NCI-H128 (cell line): ENCODE data around the gene KREMEN2.
"Not testable (repeated sequence)": the region's sequence is repeated elsewhere in the genome, so short reads cannot be mapped to it uniquely, and the experiment has no call there.

ENCODE experiments used
- DNase-seq: peaks from one replicate; lab custom pipeline; 2025; ENCODE audit not compliant: unreplicated experiment; lab: John Stamatoyannopoulos, UW

Gene KREMEN2, protein sequence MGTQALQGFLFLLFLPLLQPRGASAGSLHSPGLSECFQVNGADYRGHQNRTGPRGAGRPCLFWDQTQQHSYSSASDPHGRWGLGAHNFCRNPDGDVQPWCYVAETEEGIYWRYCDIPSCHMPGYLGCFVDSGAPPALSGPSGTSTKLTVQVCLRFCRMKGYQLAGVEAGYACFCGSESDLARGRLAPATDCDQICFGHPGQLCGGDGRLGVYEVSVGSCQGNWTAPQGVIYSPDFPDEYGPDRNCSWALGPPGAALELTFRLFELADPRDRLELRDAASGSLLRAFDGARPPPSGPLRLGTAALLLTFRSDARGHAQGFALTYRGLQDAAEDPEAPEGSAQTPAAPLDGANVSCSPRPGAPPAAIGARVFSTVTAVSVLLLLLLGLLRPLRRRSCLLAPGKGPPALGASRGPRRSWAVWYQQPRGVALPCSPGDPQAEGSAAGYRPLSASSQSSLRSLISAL

DNA sequence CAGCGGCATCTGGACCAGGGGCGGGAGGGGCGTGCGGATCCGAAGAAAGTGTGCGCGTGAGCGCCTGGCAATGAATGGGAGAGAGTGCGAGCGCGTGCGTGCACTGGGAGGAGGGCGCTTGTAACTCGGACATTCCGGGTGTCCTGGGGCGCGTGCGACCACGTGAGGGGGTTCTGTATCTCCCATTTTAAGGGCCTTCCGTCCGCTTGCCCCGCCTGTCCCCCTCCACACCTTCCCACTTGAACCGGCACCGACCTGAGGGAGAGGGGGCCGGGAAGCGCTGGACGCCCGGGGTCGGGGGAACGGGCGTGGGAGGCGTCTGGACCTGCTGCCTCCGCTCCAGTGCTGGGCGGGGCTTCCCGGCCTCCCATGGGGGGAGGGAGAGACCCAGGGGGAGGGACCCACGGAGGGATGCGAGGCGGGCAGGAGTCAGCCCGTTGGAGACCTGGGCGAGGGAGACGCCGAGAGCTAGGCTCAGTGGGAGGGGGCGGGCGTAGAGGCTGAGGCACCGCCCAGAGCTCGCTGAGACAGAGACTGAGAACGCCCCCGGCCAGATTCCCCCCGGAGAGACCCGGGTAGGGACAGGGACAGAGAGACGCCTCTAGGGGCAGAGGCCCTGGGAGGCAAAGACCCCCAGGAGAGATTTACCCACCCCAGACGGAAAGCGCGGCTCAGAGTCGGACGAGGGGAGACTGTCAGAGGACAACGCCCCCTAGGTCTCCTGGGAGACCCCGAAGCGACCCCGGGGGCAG, at the start of gene KREMEN2:
Gene KREMEN2, plus strand, starts transcription at position 553 of the 752 bp plus-strand sequence. CDS start 246 bp downstream, outside the sequence.
- no peak for DNase-seq

DNA sequence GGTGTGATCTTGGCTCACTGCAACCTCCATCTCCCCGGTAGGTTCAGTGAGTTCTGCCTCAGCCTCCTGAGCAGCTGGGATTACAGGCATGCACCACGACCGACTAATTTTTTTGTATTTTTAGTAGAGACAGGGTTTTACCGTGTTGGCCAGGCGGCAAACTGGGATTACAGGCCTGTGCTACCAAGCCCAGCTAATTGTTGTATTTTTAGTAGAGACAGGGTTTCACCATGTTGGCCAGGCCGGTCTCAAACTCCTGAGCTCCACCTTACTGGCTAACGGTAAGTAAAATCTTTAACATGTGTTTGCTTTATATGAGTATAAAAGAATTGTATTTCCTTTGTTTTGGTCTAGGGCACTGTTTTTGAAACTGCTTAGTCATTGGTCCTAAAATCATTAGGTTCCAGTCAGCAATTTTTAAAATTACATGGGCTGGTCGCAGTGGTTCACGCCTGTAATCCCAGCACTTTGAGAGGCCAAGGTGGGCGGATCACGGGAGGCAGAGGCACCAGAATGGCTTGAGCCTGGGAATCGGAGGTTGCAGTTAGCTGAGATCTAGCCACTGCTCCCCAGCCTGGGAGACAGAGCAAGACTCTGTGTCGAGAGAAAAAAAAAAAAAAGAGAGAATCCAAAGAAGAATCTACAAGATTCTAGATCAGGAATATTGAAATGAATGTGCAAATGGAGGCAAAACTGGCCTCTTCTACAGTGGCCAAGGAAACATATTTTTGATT, 48.7 kb upstream of the KREMEN2 start:
- DNase-seq = no peak

DNA sequence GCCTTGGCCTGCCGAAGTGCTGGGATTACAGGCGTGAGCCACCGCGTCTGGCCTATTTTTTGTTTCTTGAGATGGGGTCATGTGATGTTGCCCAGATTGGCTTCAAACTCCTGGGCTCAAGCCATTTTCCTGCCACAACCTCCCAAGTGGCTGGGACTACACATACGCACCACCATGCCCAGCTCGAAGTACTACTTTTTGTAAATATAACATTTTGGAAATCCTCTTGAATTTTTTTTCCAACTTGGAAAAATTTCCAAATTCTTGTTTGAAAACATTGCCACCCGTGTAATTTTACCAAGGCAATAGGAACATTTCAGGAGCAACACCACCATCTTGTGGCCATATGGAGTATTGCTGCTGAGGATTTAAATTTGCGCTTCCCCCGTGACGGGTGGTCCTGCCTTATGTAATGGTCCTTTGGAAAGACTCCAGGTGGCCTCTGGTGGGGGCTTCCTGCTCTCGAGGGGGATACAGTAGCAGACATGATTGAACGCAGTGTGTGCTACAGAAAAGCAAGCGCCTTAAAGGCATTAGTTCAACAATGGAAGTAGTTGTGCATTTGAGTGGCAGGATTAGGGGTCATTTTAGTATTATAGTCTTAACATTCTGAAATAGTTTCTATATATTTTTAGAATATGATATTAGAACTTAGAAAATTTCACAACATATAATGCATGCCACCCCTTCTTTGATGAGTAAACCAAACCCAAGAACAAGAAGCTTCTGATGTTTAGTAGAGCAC, 44.4 kb upstream of the KREMEN2 start:
- peak; percentile 6 for DNase-seq

DNA sequence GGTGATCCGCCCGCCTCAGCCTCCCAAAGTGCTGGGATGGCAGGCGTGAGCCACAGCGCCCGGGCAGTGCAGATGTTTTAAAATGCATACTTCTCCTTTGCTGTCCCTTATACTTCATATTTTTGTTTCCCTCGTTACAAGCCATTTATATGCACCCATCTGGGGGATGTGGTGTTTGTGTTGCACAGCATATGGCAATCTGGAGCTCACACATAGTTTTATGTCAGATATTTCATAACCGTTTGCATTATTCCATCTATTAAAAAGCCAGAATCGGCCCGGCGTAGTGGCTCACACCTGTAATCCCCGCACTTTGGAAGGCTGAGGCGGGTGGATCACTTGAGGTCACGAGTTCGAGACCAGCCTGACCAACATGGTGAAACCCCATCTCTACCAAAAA, 40.6 kb upstream of the KREMEN2 start:
- no peak for DNase-seq

DNA sequence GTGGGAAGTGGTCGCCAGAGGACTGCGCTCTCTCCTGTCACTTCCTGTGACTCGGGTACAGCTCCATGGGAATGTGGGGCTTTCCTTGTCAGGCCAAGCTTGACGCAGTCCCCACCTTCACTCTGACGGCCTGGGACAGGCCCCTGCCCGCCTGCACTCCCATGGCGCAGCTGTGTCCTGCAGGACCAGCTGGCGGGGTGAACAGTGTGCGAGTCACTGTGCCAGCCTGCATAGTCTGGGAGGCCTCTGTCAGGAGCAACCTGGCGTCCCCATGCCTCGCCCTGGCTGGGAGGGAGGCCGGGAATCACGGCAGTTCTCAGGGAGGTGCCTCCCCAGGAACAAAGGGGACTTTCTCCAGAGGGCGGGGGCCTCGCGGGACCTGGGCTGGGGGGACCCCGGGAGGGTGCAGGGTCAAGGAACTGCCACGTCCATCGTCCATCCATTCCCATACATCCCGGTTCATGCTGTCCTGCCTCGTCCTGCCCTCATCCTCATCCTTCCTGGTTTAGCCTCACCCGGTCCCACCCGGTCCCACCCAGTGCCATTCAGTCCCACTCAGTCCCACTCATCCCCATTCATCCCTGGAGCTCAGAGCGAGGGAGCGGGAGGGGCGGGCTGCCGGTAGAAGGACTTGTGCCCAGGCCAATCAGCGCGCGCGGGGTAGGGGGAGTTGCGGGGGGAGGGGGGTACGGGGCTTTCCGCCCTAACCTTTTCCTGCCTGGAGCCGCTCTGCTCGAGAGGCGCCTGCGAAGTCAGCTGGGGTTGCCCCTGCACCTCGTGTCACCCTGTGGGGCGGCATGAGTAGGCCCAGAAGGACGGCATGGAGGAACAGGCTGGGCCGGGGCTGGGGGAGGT, 38.9 kb upstream of the KREMEN2 start:
- DNase-seq = no peak

DNA sequence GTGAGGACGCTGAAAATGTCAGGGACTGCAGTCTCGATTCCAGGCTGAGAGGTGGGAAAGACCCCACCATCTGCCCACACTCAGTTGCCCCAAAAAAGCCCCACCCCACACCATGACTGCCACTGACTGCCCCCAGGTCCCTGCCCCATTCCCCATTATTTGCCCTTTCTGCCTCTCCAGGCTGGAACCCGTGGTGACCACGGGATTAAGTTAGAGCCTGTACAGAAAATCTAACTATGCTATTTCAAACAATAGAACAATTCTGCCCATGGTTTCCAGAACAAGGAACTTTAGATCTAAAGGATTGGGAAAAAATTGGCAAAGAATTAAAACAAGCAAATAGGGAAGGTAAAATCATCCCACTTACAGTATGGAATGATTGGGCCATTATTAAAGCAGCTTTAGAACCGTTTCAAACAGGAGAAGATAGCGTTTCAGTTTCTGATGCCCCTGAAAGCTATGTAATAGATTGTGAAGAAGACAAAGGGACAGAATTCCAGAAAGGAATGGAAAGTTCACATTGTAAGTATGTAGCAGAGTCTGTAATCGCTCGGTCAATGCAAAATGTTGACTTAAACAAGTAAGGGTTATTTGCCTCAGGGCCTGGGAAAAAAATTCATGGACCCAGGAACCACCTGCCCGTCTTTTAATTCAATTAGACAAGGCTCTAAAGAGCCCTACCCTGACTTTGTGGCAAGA, 38.0 kb upstream of the KREMEN2 start:
- DNase-seq = no peak

DNA sequence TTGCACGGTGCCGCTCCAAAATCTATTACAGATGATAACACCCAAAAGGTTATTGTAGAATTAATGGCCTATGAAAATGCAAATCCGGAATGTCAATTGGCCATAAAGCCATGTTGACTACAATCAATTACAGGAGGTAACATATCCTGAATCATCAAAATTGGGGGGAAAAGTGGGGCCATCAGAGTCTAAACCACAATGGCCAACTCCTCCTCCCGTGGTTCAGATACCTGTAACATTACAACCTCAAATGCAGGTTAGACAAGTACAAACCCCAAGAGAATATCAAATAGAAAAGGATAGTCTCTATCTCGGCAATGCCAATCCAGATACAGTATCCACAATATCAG, 37.5 kb upstream of the KREMEN2 start:
- no peak for DNase-seq

DNA sequence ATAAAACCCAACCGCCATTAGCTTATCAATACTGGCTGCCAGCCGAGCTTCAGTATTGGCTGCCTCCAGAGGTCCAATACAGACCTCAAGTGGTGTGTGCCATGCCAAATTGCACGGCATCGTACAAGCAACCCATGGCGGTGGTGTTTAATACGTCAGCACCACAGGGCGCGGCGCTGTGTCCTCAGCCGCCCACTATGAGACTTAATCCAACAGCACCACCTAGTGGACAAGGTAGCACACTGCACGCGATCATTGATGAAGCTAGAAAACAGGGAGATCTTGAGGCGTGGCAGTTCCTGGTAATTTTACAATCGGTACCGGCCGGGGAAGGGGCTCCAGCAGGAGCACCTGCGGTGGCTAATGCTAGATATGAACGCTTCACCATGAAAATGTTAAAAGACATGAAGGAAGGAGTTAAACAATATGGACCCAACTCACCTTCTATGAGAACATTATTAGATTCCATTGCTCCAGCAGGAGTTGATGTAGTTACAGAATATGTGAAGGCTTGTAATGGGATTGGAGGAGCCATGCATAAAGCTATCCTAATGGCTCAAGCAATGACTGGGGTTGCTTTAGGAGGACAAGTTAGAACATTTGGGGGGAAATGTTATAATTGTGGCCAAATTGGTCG, 36.9 kb upstream of the KREMEN2 start:
- DNase-seq = peak; percentile 81

DNA sequence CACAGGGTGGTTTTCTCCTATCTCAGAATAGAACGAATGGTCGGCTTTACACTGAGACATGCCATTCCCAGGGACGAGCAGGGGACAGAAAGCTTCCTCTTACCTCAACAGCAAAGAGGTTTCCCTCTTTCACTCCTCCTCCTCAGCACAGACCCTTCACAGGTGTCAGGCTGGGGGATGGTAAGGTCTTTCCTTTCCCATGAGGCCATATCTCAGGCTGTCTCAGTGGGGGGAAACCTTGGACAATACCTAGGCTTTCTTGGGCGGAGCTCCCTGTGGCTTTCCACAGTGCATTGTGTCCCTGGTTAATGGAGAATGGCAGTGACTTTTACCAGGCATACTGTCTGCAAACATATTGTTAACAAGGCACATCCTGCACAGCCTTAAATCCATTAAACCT, 35.9 kb upstream of the KREMEN2 start:
- DNase-seq = not testable (repeated sequence)

DNA sequence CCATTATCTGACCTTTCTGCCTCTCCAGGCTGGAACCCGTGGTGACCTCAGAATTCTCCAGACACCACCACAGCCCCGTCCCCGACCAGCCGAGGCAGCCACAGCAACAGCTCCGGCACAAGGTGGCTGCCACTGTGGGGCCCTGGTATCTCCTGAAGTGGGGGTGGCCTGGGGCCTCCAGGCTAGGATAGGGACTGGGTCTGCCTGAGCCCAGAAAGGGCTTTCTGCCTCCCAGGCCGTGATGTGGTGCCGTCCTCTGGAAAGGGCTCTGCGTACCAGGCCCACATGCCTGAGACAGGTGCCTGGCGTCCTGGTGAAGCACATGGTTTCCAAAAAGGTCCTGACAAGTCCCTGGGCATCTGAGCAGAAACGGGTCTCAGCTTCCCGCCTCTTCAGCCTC, 35.3 kb upstream of the KREMEN2 start:
- no peak for DNase-seq

DNA sequence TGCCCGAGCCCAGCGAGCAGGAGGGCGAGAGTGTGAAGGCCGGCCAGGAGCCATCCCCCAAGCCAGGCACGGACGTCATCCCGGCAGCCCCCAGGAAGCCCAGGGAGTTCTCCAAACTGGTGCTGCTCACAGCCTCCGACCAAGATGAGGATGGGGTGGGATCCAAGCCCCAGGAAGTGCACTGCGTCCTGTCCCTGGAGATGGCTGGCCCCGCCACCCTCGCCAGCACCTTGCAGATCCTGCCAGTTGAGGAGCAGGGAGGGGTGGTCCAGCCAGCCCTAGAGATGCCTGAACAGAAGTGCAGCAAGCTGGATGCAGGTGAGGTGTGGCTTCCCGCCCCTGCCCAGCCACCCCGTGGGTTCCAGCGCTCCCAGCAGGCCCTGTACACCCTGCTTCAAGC, 34.4 kb upstream of the KREMEN2 start:
- DNase-seq = no peak

DNA sequence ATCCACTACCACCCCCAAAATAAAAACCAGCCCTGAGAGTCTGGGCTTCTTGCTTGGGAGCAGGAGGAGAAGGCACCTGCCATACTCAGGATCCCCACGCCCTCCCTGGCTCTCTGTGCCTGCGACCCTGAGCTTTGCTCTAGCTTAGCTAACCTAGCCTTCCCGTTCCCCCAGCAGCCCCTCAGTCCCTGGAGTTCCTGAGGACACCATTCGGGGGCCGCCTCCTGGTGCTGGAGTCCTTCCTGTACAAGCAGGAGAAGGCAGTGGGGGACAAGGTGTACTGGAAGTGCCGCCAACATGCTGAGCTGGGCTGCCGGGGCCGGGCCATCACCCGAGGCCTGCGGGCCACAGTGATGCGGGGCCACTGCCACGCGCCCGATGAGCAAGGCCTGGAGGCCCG, 33.8 kb upstream of the KREMEN2 start:
- no peak for DNase-seq

DNA sequence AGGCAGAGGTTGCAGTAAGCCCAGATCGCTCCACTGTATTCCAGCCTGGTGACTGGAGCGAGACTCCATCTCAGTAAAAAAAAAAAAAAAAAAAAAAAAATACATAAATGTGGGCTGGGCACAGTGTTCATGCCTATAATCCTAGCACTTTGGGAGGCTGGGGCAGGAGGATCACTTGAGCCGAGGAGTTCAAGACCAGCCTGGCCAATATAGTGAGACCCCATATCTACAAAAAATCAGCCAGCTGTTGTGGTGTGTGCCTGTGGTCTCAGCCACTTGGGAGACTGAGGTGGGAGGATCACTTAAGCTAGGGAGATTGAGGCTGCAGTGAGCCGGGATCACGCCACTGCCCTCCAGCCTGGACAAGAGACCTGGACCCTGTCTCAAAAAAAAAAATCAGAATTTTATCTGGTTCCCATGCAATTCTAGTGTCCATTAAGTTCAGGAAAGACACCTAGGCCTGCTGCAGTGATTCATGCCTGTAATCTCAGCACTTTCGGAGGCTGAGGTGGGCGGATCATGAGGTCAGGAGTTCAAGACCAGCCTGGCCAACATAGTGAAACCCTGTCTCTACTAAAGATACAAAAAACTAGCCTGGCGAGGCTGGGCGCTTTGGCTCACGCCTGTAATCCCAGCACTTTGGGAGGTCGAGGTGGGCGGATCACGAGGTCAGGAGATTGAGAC, 32.7 kb upstream of the KREMEN2 start:
- not testable (repeated sequence) for DNase-seq

DNA sequence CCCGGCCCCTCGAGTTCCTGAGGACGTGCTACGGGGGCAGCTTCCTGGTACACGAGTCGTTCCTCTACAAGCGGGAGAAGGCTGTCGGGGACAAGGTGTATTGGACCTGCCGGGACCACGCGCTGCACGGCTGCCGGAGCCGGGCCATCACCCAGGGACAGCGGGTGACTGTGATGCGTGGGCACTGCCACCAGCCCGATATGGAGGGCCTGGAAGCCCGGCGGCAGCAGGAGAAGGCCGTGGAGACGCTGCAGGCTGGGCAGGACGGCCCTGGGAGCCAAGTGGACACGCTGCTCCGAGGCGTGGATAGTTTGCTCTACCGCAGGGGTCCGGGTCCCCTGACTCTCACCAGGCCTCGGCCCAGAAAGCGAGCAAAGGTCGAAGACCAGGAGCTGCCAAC, 30.9 kb upstream of the KREMEN2 start:
- no peak for DNase-seq

DNA sequence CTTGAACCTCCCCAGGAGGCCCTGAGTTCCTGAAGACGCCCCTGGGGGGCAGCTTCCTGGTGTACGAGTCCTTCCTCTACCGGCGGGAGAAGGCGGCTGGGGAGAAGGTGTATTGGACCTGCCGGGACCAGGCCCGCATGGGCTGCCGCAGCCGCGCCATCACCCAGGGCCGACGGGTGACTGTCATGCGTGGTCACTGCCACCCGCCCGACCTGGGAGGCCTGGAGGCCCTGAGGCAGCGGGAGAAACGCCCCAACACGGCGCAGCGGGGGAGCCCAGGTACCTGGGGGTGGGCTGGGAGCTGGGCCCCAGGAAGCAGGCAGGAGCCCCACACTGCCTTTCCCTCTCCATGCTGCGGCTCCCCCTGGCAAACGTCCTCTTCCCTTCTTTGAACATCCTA, 30.4 kb upstream of the KREMEN2 start:
- no peak for DNase-seq

DNA sequence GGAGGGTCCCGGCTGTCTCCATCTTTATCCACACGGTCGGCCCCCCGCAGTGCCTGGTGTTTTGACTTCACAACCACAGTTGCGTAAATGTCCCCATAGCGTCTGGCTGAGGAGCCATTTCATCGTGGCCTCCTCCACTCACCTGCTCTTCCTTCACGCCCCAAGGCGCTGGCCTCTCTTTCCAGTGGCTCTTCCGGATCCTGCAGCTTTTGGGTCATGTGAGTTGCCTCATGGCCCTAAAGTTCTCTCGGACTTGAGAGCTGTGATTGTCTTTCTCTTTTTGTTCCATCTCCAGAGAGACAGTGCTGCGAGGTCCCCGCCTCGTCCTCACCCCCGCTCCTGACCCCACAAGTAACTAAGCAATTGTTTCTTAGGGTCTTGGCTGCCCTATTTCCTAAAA, 29.6 kb upstream of the KREMEN2 start:
- DNase-seq = no peak

DNA sequence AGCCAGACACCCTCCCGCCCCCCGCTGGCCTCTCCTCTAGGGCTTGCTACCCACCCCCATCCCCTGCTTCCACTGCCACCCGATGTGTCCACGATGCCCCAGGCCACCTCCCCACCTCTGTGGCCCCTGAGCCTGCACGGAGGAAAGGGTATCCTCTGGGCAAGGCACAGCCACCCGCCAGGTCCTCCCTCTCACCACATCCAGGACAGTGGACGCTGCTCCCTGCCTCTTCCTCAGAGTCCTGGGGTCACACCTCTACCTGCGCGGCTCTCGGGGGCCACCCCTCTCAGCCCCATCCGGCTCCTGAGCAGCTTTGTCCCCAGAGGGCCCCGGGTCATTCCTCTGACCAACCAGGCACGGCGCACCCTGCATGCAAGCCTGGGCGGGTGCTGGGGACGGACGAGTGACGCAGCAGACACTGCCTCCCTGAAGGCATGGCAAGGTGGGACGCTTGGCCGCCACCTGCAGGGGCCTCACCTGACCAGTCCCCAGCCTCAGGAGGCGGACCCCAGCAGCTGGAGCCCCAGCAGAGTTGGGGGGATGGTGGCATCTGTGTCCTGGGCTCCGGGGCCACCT, 27.6 kb upstream of the KREMEN2 start:
- DNase-seq = no peak

DNA sequence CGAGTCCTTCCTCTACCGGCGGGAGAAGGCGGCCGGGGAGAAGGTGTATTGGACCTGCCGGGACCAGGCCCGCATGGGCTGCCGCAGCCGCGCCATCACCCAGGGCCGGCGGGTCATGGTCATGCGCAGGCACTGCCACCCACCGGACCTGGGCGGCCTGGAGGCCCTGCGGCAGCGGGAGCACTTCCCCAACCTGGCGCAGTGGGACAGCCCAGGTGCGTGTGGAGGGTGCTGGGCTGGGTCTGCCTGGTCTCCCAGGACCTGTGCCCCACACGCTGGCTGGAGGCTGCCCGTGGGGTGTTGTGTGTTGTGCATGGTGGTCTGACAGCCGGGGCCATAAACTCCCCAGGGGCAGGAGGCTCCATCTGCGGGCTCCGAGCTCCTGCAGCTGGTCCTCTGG, 26.9 kb upstream of the KREMEN2 start:
- DNase-seq = no peak
